NCI-H1436 (cell line): ENCODE measurements around the gene REST.

ENCODE experiments used
- DNase-seq: peaks from one replicate; lab custom pipeline; 2025; lab: John Stamatoyannopoulos, UW

The REST gene

DNA sequence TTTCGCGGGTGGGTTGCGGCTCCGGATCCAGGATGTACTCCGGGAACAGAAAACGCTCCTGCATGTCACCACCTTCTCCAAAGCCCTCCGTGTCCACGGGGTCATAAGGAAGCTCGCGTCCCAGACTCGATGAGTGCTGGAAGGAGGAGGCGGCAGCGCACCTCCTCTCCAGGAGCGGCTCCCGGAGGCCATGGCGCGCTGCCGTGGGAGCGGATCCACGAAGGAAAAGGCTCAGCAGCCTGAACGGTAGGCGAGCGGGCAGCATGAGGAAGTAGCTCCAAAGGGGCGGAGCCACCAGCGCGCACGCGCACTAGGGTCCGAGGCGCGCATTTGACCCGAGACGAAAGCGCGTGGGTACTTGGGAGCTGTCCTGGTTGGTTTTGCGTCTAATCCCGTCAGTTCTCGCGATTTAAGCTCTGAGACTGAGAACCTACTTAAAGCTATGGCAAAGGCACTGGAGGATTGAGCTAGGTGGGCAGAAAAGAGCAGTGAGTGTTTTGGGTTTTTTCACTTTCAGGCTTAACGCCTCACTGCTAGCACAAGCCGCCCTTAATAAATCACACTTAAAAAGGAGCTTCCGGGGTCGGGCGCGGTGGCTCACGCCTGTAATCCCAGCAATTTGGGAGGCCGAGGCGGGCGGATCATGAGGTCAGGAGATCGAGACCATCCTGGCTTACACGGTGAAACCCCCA, 69.8 kb downstream of the REST start, which contains the start of gene NOA1:
Gene NOA1, minus strand, starts transcription at position 286 of the 692 bp plus-strand sequence. Its CDS starts 21 bp downstream, at position 265.
- peak; percentile 96 for DNase-seq

DNA sequence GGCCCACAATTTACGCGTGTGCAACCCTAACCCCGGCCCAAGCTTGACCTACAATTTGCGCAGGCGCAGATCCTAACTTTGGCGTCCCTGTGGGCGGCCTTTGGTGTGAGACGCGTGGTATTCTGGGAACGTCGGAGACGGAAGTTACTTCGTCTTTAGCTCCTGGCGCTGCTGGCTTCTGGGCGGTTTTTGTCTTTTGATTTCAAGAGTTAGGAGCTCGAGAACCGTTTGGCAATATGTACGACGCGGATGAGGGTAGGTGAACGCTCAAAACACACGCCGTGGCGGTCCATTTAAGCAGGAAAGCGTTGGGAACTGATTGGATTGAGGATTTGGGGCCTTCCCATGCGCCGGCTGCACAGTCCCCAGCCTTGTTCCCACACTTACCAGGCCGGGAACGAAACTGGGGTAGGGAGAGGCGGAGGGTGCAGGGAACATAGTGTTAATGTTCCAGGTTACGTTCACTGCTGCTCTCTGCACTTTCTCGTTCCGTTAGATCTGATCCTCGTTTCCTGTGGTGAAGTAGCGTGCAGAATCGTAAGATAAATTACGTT, 71.1 kb downstream of the REST start, which contains the start of gene POLR2B:
Gene POLR2B, plus strand, starts transcription at position 147 of the 554 bp plus-strand sequence. Its CDS starts 90 bp downstream, at position 237.
- peak; percentile 91 for DNase-seq

DNA sequence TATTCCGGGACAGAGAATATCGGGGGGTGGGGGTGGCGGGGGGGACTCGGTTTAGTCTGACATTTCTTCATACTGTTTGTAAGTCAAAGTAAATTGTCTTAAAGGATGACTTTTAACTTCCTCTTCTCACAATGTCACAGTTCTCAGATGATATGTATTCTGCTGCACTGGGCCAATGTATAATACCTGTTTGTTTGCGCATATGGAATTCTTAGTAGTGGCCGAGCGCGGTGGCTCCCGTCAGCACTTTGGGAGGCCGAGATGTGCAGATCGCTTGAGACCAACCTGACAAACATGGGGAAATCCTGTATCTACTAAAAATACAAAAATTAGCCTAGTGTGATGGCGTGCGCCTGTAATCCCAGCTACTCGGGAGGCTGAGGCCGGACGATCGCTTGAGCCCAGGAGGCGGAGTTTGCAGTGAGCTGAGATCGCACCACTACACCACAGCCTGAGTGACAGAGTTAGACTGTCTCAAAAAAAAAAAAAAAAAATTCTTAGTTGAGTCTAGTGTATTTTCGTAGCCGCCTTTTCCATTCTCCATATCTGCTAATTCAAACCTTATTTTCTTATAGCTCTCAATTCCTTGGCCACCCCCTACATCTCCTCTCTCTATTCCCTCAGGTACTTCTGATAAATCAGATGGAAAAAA, 71.8 kb downstream of the REST start:
- no peak for DNase-seq

DNA sequence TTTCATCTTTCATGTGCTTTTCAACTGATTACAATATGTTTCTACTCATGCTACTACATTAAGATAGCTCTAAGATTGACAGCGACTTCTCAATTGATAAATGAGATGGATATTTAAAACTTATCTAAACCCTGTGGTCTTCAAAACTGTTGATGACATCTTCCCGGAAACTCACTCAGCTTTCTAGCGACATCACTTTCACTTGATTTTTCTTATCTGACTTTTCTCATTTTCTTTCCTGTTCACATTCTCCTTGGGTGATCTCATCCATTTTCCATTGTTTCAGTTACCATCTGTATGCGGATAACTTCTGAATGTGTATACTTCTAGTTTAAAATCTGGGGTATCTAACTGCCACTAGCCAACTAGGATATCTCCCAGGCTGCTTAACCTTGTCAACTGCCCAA, 74.1 kb downstream of the REST start:
- DNase-seq, result no peak

DNA sequence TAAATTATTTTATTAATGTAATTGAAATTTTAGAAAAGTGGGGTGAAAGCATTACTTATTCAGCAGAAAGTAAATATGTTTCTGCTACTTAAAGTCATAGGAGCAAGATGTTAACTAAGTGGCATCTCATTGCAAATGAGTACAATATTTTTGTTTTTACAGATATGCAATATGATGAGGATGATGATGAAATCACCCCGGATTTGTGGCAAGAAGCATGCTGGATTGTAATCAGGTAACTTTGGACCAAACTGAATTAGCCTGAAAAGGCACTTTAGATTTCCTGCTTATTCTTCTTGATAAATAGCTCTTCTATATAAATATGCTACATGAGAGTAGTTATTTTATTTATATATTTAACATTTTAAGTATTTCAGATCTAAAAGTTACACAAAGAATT, 78.5 kb downstream of the REST start:
- DNase-seq, result no peak

DNA sequence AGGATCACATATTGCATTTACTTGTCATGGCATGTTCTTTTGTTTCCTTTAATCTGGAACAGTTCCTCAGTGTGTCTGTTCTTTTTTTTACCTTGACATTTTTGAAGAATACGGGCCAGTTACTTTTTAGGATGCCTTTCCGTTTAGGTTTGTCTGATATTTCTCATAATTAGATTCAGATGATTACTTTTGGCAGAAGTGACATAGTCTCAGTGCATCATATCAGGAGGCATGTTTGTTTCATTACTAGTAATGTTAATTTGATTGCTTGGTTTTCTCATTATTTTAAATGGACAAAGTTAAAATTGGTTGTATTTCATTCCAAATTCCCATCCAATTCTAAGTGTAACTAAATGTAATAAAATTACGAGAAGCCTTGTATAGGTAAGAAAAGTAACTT, 79.3 kb downstream of the REST start:
- DNase-seq, result no peak

DNA sequence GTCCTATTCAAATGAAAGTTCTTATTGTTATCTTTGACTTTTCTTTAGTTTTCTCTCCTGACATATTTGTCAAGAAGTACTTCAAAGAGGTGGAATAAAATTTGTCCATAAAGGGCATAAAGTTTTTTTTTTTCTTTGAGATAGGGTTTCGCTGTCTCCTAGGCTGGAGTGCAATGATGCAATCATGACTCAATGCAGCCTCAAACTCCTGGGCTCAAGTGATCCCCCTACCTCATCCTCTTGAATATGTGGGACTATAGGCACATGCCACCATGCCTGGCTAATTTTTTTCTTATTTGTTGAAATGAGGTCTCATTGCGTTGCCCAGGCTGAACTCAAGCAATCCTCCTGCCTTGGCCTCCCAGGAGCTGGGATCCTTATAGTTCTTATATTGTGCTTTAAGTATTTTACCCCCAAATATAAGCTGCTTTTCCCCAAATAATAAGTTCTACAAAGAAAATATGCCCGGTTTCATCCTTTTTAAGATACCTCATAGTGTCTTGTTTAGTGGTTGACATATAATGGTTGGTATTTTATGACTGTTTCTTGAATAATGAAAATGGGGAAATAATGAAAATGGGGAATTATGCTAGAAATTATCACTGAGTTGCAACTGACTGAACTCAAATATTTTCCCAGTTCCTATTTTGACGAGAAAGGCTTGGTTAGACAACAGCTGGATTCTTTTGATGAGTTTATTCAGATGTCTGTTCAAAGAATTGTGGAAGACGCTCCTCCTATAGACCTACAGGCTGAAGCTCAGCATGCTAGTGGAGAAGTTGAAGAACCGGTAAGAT, 82.6 kb downstream of the REST start:
- no peak for DNase-seq

DNA sequence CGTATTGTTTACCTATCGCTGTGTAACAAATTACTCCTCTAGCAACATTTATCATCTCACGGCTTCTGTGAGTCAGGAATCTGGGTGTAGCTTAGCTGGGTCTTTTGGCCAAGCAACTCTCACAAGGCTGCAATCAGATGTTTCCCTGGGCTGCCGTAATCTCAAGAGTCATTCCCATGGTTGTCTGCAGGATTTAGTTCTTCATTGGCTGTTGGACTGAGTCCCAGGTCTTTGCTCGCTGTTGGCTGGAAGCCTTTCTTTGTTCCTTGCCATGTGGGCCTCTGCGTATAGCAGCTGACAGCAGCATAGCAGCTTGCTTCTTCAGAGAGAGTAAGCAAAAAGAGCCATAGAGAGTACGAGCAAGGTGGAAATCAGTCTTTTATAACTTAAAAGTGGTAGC, 87.8 kb downstream of the REST start:
- no peak for DNase-seq

DNA sequence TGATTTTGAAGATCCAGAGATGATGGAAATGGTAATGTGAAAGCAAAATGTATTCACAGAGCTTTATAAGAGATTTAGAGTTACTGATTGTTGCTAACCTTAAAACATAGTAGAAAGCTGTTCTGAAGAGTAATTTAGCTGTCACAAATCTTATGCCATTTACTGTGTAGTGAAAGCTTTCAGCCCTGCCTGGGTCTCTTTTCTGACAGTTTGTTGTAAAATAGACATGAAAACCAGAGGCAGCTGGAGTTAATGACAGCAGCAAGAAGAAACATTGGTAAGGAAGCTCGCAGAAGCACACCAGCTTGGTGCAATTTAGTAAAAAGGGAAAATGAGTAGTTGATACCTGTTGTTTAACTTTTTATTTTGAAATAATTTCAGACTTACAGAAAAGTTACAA, 92.1 kb downstream of the REST start:
- no peak for DNase-seq

DNA sequence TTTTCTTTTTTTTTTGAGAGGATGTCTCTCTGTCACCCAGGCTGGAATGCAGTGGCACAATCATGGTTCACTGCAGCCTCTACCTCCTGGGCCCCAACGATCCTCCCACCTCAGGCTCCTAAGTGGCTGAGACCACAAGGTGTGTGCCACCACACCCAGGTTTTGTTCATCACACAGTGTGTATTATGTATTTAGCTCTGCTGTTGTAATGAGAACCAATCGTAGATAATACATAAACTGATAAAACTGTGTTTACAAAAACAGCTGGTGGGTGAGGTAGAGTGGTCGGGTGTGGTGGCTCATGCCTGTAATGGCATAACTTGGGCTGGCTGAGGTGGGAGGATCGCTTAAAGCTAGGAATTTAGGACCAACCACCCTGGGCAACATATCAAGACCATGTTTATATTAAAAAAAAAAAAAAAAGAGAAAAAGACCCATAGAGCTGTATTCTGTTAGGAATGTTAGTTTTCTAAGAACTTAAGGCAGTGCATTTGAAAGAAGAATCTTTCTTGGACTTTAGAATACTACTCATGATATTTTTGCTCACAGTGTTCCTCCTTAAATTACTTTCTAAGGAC, 105.9 kb downstream of the REST start:
- no peak for DNase-seq
